Stimulated activated CD8-positive, alpha-beta memory T cell treated with anti-CD3 and anti-CD28 coated beads, Interleukin-7, amount 100 ng/mL, for 1 hour (primary cell): ENCODE data around the gene CDK7.
"Not testable (repeated sequence)": the region's sequence is repeated elsewhere in the genome, so short reads cannot be mapped to it uniquely, and the experiment has no call there.

Experiments
- DNase-seq, 2 donors: peaks; one replicate each; pipeline ENCODE4 v3.0.0-alpha.2; 2020; ENCODE audit warnings: low read depth in 2 of 2

The CDK7 gene

DNA sequence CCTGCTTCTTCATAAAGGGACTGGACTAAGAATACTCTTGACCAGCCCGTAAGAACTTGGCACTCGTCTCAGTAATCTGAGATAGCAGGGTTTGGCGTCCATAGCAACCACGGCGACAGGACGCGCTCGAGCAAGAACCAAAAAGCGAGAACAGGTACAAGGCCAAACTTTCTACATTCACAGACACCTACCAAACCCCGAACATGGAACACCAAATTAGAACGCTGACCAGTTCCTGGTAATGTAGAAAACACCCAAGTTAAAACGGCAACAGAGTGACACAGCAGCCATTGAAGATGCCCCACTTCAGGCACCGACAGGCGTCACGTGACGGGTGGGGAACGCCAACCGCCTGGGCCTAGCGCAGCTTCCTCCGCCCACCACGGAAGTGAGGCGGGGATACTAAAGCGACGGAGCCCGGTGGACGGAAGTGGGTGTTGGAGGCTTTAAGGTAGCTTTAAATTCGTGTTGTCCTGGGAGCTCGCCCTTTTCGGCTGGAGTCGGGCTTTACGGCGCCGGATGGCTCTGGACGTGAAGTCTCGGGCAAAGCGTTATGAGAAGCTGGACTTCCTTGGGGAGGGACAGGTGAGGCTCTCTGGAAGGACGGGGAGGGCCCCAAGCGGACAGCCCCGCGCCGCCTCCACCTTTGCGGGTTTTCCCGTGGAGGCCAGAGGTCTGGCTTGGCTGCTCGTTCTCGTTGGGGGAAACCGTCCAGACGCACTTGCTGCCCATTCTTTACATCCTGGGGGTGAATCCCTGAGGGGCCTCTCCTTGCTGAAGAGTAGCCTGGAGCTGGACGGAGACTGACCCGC lies at the start of gene CDK7:
CDK7 (plus strand) TSS at position 430 of the 812 bp plus-strand sequence; CDS start at position 520, 90 bp downstream.
- DNase-seq = peak; percentile 83 to 85

DNA sequence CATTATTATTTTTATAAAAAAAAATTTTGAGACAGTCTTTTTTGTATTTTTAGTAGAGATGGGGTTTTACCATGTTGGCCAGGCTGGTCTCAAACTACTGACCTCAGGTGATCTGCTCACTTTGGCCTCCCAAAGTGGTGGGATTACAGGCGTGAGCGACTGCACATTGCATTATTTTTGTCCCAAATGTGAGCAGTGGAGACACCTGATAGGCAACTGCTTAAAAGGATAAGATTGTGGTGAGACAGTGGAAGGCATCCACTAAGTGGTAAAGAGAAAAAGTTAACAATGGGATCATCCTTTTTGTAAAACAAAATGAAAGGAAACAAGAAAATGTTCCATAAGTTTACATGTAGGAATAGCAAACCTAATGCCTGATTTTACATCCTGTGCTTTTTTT lies 47.3 kb upstream of the CDK7 start:
- no peak for DNase-seq

DNA sequence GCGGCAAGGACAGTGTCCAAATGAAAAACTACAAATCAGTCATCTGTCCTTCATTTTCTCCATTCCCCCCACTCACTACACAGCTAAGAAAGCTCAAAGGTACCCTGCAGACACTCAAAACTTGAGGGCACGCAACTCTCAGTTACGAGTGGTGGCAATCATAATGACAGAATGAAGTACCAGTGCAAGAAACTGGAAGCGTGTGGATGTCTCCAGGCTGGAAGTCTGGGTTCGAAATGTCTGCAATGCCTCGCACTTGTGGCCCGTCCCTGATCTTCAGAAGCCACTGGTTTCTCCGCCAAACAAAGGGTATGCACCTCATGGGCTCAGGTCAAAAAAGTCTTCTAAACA lies 45.9 kb upstream of the CDK7 start:
- DNase-seq = no peak

DNA sequence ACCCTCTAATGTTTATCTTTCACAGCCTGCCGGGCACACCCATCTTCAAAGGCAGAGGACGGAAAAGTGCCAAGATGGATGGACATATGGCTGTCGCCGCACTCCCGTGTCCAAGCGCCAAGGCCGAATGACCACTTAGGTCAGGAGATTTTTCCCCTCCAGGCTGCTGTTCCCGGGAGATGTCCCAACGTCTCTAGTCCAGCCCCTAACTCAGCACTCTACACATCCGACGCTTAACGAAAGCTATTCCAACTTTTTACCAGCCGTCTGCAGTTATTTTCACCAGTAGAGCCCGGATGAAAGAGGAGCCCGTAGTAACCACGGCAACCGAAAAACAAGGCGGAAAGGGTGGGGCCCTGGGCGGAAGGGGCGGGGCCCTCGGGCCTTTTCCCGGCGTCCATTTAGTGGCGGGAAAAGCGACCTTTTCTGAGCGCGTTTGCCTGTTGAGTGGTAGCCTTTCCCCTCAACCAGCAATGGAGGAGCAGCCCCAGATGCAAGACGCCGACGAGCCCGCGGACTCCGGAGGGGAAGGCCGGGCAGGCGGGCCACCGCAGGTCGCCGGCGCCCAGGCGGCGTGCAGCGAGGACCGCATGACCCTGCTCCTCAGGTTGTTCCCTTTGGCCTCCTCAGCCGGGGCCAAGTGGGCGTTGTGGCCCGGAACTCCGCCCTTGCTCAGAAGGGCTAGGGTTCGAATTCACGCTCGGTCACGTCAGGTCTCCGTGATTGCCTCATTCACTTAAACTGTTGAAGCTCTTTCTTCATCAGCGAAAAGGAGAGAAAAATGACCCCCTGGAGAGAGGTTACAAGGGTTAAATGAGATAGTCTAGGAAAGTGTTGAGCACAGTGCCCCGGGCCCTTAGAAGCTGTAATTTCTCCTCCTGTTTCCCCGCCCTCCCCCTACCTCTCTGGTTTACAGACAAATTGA lies 45.3 kb upstream of the CDK7 start, which contains the start of gene CENPH:
CENPH (plus strand) TSS at position 422 of the 925 bp plus-strand sequence; CDS start at position 474, 52 bp downstream.
- peak; percentile 83 for DNase-seq

DNA sequence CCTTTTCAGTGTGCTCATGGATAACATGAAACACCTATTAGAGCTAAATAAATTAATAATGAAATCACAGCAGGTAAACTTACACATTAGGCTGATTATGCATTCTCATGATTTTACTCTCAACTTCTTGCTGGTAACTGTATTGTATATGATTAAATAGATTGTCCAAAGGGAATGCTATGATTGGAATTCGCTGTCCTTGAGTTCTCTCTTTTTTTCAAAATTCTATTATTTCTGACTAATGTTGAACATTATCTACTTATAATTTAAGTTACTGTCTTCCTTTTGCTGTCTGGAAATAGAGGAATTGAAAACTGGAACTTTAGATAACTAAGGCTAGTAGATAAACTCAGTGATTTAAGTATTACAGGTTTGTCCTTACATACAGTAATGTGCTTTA lies 32.2 kb upstream of the CDK7 start:
- no peak for DNase-seq

DNA sequence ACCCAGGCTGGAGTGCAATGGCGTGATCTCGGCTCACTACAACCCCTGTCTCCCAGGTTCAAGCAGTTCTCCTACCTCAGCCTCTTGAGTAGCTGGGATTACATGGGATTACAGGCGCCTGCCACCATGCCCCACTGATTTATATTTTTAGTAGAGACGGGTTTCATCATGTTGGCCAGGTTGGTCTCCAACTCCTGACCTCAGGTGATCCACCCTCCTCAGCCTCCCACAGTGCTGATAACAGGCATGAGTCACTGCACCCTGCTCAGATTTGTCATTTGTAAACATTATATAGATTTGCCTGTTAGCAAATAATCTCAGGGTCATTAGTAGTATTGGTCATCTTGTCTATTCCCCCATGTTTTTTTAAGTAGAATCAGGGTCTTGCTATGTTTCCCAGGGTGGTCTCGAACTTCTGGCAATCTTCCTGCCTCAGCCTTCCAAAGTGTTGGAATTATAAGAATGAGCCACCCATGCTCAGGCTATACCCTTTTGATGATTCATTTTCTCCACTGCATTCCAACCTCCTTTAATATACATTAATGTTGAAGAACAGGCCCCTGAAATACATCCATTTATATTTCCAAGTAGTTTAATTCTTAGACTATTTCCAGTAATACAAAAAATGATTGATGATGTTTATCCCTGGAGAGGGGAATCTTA lies 28.0 kb upstream of the CDK7 start:
- no peak for DNase-seq

DNA sequence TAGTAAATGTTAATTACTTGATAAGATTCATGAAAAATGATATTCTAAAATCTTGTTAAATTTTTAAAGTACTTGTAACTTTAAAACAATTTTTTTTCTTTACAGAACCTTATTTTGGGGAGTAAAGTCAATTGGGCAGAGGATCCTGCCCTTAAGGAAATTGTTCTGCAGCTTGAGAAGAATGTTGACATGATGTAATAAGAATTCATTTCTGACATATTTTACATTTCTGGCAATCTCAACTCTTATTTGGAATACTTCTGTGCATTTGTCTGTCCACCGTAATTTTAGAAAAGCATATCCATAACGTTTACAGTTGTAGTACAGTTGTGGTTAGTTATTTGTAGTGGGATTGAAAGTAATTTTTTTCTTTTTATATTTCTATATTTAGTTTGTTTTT lies 25.1 kb upstream of the CDK7 start:
- DNase-seq = no peak

DNA sequence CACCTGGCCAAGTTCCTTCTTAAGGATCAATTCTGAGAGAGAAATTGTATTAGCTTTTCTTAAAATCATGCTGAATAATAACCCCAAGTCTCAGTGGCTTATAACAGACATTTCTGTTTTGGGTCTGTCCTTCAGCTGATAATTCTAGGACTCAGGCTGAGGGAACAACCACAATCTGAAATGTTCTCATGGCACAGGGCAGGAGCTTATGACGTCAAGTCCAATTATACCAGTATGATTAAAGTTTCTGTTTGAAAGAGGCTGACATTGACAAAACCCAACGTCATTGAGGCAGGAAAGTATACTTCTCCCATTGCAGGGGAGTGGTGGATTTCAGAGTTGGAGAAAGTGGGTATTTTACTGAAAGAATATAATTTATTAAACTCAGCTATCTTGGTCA lies 23.5 kb upstream of the CDK7 start:
- DNase-seq = no peak

DNA sequence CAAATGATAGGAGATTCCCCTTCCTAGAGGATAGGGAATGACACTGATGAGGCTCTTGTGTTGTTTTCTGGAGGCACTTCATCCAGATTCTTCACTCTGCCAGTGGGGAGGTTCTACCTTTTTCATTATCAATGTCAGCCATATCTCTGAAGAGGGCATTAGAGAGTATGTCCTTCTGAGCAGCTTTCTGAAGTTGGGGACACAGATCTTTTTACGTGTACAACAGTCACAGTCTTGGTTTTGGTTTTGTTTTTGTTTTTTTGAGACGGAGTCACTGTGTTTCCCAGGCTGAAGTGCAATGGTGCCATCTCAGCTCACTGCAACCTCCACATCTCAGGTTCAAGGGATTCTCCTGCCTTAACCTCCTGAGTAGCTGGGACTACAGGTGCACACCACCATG lies 22.7 kb upstream of the CDK7 start:
- no peak for DNase-seq

DNA sequence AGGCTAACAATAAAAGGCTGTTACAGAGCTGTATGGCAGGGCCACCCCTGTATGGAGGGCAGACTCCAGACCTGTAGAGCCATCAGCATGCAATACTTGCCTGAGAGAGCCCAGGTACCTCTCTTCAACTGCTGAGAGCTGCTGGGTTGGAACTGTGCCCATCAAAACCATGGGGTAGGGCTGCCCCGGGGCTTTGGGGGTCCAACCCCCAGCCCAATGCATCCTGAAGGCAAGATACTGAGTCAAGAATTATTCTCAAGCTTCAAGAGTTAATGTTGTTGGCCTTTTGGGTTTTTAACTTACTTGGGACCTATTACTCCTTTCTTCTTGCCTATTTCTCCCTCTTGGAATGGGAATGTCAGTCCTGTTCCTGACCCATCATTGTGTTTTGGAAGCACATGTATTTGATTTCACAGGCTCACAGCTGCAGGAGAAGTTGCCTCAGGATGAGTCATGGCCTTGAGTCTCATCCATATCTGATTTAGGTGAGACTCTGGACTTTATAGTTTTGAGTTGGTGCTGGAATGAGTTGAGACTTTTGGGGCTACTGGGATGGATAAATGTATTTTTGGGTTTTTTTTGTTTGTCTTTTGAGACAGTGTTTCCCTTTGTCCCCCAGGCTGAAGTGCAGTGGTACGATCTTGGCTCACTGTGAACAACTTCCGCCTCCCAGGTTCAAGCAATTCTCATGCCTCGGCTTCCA lies 21.0 kb upstream of the CDK7 start:
- DNase-seq = no peak

DNA sequence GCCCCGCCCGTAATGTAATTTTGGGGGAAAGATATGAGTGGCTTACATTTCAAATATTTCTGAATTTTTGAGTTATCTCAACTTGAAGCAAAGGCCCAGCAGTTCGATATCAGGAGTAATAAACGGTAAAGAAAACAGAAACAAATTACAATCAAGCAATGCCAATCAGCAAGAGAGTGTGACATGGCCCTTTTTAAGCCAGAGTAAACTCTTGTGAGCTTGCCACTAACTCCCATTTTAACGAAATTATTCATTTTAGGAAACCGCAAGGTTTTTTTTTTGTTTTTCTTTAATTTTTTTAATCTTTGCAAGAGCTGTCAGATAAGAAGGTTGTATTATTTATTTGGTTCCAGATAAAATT lies 17.6 kb upstream of the CDK7 start:
- DNase-seq = no peak

DNA sequence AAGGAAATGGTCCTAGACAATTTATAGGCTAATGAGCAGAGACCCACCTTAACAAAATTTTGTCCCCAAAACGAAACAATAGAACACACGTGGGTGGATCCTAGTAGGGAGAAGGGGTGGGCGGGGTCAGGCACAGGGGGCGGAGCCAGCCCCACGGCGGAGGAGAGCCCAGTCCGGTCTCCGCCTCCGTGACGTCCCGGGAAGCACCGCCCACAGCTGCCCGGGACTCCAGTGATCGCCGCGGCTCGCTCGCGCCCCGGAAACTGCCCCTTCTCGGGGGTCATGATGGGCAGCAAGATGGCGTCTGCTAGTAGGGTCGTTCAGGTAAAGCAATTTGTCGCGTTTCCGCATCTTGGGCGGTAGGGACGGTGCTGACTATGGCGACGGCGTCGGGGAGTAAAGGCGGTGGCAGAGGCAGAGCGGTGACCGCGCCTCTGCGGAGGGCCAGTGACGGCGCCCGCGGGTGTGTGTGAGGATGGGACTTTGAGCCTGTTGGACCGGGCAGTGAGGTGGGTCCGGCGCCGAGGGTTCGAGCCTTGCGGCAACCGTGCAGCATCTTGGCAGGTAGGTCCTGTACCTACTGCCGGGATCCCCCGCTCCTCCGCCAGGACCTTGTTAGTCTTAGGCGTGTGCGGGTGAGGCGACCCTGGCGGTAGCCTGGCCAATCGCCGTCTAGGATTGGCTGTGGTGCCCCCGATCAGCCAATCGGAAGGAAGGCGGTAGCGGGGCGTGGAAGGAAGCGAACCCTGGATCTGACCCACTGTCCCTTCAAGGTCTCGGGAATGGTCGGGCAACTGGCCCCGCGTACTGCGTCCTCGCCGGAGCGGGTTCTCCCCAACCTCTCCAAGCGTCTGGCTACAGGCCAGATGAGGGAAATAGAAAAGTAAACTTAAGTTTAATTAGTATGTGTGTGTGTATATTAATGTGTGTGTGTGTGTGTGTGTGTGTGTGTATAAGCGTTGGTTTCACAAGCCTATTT lies 16.8 kb upstream of the CDK7 start:
- peak; percentile 92 for DNase-seq

DNA sequence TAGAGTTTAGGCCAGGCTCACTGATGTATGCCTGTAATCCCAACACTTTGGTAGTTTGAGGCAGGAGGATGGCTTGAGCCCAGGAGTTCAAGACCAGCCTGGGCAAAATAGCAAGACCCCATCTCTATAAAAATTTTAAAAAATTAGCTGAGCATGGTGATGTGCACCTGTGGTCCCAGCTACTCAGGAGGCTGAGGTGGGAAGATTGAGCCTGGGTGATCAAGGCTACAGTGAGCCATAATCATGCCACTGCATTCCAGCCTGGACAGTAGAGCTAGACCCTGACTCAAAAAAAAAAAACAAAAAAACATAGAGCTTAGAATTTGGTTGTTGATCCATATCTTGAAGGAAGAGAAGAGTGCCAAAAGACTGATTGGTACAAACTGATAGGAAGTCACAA lies 14.7 kb upstream of the CDK7 start:
- no peak for DNase-seq

DNA sequence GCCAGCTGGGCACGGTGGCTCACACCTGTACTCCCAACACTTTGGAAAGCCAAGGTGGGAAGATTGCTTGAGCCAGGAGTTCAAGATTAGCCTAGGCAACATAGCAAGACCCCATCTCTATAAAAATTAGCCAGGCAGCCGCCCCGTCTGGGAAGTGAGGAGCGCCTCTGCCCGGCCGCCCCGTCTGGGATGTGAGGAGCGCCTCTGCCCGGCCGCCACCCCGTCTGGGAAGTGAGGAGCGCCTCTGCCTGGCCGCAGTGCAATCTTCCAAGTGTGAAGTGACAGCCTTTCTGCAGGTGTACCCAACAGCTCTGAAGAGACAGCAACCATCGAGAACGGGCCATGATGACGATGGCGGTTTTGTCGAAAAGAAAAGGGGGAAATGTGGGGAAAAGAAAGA lies 14.3 kb upstream of the CDK7 start:
- DNase-seq = not testable (repeated sequence)

DNA sequence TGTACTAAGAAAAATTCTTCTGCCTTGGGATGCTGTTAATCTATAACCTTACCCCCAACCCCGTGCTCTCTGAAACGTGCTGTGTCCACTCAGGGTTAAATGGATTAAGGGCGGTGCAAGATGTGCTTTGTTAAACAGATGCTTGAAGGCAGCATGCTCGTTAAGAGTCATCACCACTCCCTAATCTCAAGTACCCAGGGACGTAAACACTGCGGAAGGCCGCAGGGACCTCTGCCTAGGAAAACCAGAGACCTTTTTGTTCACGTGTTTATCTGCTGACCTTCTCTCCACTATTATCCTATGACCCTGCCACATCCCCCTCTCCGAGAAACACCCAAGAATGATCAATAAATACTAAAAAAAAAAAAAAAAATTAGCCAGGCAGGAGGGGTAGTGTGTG lies 13.9 kb upstream of the CDK7 start:
- not testable (repeated sequence) for DNase-seq

DNA sequence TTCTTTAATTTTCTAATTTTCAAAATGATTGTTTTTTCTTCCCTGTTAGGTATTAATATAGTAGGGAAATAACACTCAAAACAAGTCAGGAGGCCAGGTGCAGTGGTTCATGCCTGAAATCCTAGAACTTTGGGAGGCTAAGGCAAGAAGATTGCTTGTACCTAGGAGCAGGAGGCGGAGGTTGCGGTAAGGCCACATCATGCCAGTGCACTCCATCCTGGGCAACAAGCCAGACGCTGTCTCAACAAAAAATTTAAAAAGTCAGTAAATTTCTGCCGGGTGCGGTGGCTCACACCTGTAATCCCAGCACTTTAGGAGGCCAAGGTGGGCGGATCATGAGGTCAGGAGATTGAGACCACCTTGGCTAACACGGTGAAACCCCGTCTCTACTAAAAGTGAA lies 10.2 kb upstream of the CDK7 start:
- no peak for DNase-seq

DNA sequence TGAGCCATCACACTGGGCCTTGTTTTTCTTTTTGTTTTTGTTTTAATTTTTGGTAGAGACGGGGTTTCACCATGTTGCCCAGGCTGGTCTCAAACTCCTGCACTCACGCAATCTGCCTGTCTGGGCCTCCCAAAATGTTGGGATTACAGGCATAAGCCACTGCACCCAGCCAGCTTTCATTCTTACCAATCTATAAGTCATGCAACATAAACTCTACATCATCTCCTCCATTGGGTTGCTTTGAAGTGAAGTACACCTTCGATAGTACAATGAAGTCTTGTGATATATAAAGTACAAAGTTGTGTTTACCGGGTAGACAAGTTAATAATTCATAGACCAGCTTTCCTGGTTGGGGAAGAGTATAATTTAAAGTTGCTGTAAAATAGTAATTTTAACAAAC lies 8.8 kb upstream of the CDK7 start:
- no peak for DNase-seq

DNA sequence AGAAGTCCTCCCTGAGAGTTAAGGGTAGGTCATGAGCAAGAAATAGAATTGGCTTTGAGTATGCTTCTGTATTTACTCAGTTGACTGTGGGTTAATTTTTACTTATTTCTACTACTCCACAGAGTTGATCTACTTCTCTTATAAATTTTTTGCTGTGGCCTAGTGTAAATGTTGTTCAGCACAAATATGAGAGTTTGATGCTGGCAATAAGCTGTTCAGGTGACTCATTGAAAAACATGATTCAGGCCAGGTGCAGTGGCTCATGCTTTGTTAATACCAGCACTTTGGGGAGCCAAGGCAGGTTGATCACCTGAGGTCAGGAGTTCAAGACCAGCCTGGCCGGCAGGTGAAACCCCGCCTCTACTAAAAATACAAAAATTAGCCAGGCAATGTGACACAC lies 4.5 kb upstream of the CDK7 start:
- DNase-seq = no peak

DNA sequence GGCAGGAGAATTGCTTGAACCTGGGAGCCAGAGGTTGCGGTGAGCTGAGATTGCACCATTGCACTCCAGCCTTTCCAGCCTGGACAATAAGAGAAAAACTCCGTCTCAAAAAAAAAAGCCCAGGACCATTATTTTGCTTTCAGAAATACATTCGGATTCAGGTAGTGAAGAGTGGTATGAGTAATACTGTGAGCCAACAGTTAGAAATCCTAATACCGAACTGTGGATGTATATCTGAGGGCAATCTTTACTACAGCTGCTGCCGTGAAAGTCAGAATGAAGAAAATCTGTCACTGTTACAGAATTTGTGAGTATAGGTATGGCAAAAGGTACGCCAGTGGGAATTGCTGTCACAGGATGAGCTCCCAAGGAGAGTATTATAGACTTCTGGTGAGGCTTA lies 3.4 kb upstream of the CDK7 start:
- no peak for DNase-seq

DNA sequence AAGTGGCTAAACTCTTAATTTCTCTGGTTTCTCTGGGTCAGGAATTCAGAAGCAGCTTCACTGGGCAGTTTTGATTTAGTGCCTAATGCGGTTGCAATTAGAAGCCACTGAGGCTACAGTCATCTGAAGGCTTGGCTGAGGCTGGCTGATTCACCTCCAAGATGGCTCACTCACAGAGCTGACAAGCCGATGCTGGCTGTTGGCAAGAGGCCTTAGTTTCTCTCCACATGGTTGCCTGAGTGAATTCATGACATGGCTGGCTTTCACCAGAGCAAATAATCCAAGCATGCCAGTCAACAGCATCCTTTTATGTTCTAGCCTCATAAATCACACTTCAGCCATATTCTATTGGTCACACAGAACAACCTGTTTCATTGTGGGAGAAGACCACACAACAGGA lies 2.8 kb upstream of the CDK7 start:
- no peak for DNase-seq

DNA sequence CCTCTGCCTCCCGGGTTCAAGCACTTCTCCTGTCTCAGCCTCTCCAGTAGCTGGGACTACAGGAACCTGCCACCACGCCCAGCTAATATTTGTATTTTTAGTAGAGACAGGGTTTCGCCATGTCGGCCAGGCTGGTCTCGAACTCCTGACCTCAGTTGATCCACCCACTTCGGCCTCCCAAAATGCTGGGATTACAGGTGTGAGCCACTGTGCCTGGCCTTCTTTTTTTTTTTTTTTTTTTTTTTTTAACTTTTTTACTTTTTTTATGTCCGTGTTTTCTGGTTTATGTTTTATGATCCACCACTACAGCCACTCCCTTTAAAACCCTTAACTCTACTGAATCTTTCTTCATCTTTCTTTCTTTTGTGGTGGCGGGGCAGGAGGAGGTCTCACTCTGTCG lies 2.0 kb downstream of the CDK7 start:
- DNase-seq = not testable (repeated sequence)
